BJ (cell line): ENCODE measurements around the gene ALG14. TPM values are rescaled to one million over a fixed set of nuclear protein-coding genes. Genes with fewer than 3 reads are reported as not detected.

Experiments used
- CTCF ChIA-PET: fragments of 350-600 bp; formaldehyde crosslinking; extraction: SDS; loops from one replicate; lab custom pipeline; 2021; ENCODE audit warnings: antibody characterized with exemption, inconsistent platforms; lab: Yijun Ruan, JAX
- POLR2A ChIA-PET: fragments of 300-600 bp; sonication (Branson Sonifier 250); formaldehyde crosslinking; extraction: SDS; loops from one replicate; lab custom pipeline; 2021; ENCODE audit warnings: antibody characterized with exemption; lab: Charles Lee
- DNase-seq: peaks from one replicate; pipeline ENCODE4 v3.0.0-alpha.2; 2011; ENCODE audit warnings: low read depth
- H3K27me3 ChIP-seq: 2 replicates; pipeline ENCODE4 v1.6.0; 2011; ENCODE audit warnings: low read length; ENCODE audit not compliant: control insufficient read depth, insufficient read depth
- H3K36me3 ChIP-seq: 2 replicates; pipeline ENCODE4 v1.5.1; 2011; ENCODE audit warnings: low read length; ENCODE audit not compliant: control insufficient read depth, insufficient read depth
- H3K4me3 ChIP-seq: 2 replicates; pipeline ENCODE4 v1.5.1; 2011; ENCODE audit warnings: low read depth, mild to moderate bottlenecking, control low read depth, low read length
- CTCF ChIP-seq: IDR thresholded peaks from 2 replicates; pipeline ENCODE4 v1.5.1; 2011; ENCODE audit warnings: low read depth, mild to moderate bottlenecking, control low read depth, inconsistent platforms, low read length, moderate library complexity; ENCODE audit not compliant: insufficient read depth
- polyA plus RNA-seq: library from polyadenylated mRNA; depleted of rRNA; stranded (reverse); fragments of >200 nt; gene quantifications from 2 replicates; pipeline ENCODE4 v1.2.3, GENCODE V29; 2011

Gene ALG14
- polyA plus RNA-seq, 1 experiment, result 2.3 TPM

DNA sequence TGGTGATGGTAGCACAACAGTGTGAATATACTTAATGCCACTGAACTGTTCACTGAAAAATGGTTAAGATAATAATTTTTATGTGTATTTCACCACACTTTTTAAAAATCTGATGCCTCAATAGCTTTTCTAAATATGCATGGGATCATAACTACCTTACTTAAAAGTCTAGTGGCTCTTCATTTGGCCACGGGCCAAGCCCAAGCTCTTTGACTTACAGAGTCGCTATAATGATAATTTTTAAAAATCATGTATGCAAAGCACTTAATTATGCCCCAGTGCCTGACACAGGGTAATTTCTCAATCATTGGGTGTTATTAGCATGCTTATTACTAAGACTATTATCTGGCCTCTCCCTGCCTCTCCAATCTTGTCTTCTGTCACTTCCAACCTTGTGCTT, 138.2 kb downstream of the ALG14 start:
- no peaks in the 10 kb centered on the region for H3K27me3 ChIP-seq
- CTCF ChIA-PET, result interaction anchor here (1.0 kb wide), 1 partner anchor 10 kb away, joined by 3 read pairs; no protein-coding TSS in a partner anchor
- TF ChIP-seq CTCF, result no peak
- DNase-seq, result no peak
- POLR2A ChIA-PET, result no interaction called here
- no peaks in the 10 kb centered on the region for H3K36me3 ChIP-seq
- H3K4me3 ChIP-seq, result no peak overlapping the region

DNA sequence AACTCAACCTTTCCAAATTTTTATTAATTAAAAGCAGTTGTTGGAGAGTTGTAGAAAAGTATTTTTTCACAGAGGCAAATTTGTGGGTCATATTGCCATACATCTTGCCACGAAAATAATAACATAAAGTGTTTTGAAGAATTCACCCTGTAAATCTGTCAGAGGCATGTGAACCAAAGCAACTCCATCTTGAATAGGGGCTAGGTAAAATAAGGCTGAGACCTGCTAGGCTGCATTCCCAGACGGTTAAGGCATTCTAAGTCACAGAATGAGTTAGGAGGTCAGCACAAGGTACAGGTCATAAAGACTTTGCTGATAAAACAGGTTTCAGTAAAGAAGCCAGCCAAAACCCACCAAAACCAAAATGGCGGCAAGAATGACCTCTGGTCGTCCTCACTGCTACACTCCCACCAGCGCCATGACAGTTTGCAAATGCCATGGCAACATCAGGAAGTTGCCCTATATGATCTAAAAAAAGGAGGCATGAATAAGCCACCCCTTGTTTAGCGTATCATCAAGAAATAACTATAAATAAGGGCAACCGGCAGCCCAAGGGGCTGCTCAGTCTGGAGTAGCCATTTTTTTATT, 141.4 kb downstream of the ALG14 start:
- no peaks in the 10 kb centered on the region for H3K36me3 ChIP-seq
- ChIA-PET CTCF (no interaction called here), POLR2A (no interaction called here)
- no peak for DNase-seq
- no peak overlapping the region for H3K4me3 ChIP-seq
- no peak for TF ChIP-seq CTCF
- H3K27me3 ChIP-seq, result no peaks in the 10 kb centered on the region

GRCh38 chr1:94929351-94930217, 143.2 kb downstream of the ALG14 start:
- no peaks in the 10 kb centered on the region for H3K27me3 ChIP-seq
- H3K36me3 ChIP-seq, result no peaks in the 10 kb centered on the region
- CTCF ChIA-PET, result interaction anchor here (0.8 kb wide), 1 partner anchor 114 kb away, joined by 4 read pairs; no protein-coding TSS in a partner anchor
- no peak for TF ChIP-seq CTCF
- POLR2A ChIA-PET, result no interaction called here
- H3K4me3 ChIP-seq, result no peak overlapping the region
- no peak for DNase-seq

DNA sequence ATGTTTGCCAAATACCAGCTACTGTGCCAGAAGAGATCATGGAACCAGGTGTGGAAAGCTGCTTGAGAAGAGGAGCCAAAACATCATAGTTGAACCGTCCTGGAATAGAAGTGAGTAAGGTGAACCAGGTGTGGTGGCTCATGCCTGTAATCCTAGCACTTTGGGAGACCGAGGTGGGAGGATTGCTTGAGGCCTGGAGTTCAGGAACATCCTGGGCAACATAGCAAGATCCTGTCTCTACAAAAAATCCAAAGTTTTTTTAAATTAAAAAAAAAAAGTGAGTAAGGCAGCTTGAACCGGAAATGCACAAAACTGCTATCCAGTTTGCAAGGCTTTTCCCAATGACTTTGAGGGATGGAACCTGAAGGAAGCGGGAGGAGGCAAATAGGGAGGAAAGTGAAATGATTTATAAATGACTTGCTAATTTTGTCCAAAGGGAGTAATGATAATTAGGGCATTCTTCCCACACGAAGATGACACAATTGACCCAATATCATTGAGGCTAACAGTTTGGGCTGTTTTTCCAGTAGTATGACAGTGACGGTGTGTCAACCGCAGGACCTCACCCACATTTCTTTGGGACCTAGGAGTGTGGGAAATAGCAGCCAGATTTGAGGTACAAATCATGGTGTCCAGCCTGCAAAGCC, 144.3 kb downstream of the ALG14 start:
- ChIA-PET POLR2A (no interaction called here), CTCF (interaction anchor here (1.4 to 2.5 kb wide), 4 partner anchors 19 to 113 kb away, joined by 3 to 13 read pairs (median 6); no protein-coding TSS in a partner anchor)
- no peak for TF ChIP-seq CTCF

More for the DNA sequence above, 144.3 kb downstream of the ALG14 start:
- no peaks in the 10 kb centered on the region for H3K27me3 ChIP-seq
- H3K4me3 ChIP-seq, result no peak overlapping the region
- no peaks in the 10 kb centered on the region for H3K36me3 ChIP-seq
- no peak for DNase-seq
